GM19463 (cell line): Measurements from ENCODE around the gene PDE7B.
"Not testable (repeated sequence)": the region's sequence is repeated elsewhere in the genome, so short reads cannot be mapped to it uniquely, and the experiment has no call there.

ENCODE experiments used
- ATAC-seq: cut with Tn5 transposase; IDR thresholded peaks from one replicate; pipeline ENCODE4 v1.9.1; 2021; ENCODE audit warnings: mild to moderate bottlenecking, moderate library complexity; ENCODE audit not compliant: unreplicated experiment

The PDE7B gene

DNA sequence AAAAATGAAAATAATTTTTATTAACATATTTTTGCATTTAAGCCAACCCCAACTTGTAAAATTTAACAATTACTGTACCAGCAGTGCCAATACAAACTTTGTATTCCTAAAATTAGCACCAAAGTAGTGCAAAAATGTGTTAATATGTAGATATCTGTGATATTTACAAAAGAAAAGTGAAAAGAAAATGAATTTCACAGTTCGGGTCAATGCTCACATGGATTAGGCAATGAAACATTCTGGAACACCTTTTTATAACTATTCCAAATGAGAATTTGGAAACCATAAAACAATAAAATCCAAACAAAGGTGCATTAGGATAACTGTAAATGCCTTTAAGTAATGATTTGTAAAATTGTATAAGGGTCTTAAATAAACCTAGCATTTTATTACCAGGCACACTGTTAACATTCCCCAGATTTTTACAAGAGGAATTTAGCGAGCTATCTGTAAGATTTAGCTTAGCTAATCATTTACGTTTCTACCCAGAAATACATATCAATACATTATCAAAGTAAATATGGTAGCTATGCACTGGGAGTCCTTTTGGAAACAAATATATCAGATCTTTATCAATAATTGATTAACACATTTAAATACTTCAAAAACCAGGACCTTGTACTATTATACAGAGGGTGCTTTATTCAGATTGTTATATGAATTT, 286.4 kb downstream of the PDE7B start:
- ATAC-seq = no peak

DNA sequence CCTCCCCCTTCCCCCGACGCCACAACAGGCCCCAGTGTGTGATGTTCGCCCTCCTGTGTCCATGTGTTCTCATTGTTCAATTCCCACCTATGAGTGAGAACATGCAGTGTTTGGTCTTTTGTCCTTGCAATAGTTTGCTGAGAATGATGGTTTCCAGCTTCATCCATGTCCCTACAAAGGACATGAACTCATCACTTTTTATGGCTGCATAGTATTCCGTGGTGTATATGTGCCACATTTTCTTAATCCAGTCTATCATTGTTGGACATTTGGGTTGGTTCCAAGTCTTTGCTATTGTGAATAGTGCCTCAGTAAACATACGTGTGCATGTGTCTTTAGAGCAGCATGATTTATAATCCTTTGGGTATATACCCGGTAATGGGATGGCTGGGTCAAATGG, 287.6 kb downstream of the PDE7B start:
- not testable (repeated sequence) for ATAC-seq

DNA sequence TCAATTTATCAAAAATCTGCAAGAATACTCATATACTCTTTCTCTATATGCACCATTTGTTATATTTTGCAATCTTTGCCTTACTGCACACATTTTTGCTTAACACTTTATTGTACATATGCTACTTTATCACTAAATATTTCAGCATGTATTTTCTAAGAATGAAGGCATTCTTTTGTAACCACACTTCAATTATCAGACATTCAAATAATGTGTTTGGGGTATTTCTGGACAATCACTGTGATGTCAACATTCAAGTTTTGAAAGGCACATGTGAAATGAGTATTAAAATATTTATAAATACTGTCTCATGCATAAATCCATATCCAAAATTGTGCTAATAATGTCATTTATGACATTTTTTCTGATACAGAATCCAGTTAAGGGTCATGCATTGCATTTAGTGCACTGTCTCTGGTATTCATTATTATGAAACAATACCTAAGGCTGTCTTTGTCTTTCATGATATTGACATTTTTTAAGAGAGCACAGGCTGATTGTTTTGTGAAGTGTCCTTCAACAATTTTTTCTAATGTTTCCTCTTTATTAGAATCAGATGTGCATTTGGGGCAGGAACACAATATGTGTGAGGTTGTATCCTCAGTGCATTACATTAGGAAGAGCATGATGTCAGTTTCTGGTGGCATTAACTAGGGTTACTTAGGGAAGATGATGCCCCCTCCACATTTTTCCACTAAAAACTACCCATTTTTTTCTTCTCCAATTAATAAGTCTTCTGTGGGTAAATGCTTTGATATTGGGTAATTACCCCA, 292.9 kb downstream of the PDE7B start:
- ATAC-seq = no peak

DNA sequence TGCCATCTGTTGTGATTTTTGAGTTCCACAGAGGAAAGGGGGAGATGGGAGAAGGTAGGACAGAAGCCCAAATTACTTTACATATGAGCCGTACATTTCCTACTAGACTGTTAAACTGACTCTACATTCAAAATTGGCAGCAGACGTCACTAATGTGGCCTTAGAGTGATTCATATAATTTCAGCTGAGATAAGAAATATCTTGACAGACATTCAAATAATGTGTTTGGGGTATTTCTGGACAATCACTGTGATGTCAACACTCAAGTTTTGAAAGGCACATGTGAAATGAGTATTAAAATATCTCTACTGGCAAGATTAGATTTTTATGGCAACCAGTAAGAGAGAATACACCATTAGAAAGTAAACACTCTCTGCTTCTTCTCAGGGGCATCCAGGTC, 294.6 kb downstream of the PDE7B start:
- no peak for ATAC-seq

DNA sequence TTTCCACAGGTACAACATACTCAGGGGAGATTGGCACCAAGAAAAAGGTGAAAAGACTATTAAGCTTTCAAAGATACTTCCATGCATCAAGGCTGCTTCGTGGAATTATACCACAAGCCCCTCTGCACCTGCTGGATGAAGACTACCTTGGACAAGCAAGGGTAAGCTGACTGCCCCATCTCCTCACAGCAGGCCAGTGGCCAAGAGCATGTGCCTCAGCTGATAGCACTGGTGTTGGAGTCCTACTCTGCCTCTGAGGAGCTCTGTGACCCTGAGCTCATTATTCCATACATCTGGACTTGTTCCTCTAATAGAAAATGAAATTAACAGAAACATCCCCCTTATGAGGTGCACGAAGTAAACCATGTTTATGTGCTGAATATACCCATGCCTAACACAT, 295.8 kb downstream of the PDE7B start:
- no peak for ATAC-seq

DNA sequence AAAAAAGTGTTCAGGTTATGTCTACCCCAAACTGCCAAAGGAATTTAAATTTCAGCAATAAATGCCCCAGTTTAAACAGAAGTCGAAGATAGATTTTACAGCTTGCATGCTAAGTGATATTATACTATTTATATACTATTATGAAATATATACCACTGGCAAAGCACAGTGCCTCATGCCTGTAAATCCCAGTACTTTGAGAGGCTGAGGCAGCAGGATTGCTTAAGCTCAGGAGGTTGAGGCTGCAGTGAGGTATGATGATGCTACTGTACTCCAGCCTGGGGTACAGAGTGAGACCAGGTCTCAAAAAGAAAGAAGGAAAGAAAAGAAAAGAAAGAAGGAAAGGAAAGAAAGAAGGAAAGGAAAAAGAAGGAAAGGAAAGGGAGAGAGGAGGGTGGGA, 296.6 kb downstream of the PDE7B start:
- no peak for ATAC-seq

DNA sequence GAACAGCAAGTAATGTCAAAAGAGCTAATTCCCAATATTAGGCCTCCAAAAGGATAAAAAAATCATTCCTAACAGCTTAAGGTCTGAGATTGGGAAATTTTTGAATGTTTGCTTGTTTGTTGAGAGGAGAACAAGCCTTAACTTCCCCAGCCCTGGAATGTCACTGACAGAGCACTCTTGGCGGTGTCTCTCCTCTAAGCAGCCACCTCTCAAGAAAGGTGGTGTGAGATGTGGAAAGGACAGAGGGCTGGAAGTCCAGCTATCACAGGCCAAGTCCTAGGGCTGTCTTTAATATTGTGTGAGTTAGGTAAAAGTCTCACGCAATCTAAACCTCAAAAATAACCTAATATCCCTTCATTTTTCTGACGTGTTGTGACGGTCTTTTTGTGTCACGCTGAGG, 297.0 kb downstream of the PDE7B start:
- no peak for ATAC-seq

DNA sequence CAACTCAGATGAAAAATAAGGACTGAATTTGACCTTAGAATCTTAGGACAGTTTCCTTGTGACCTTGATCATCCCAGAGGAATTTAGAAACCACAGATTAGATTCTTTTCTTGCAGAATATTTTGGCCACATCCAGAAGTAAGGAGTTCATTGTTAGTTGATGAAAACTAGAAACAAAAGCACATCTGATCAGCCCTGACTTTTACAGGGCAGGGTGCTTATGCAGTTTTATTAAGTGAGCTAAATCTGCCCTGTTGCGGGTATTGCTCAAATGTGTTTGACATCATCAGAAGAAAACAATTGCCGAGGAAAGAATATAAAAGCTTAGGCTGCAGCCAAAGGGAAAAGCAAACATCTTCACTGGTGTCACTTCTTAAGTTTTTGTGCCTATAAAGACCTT, 297.8 kb downstream of the PDE7B start:
- ATAC-seq = no peak

DNA sequence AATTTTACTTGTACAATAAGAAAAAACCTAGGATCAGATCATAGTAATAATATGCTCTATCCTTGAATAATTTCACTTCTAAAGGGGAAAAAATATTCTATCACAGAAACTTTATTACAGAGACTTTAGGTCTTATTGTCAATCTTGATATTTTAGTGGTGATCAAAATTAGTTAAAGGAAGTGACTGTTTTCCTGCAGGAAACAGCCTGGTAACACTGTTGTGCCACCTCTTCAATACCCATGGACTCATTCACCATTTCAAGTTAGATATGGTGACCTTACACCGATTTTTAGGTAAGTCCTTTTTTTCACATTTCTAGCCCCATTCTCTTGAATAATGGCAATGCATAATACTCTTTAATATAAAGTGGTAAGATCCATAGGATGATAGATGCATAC, 299.5 kb downstream of the PDE7B start:
- ATAC-seq = no peak

DNA sequence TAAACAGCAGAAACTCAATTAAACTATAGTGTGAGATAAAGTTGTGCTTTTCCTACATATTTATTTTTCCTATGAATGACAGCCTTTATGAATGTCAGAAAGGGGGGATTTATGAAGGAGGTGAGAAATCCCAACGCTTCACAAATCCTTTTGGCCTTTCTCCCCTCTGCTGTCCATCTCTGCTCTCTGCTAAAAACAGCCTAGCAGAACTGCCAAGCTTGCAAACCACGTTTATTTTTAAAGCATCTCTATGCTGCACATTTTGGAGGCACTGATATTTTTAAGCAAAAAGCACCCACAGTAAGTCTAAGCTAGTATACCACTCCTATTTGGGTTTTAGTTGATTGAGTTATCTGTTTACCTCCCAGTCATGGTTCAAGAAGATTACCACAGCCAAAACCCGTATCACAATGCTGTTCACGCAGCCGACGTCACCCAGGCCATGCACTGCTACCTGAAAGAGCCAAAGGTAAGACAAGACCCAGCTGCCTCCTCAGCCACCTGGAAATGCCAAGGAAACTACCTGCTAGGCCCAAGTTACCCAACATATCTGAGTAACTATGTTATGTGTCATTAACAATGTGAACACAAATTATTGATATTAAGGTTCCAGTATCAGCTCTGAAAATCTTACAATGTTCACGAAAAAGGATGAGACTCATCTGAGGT, 302.3 kb downstream of the PDE7B start:
- no peak for ATAC-seq

DNA sequence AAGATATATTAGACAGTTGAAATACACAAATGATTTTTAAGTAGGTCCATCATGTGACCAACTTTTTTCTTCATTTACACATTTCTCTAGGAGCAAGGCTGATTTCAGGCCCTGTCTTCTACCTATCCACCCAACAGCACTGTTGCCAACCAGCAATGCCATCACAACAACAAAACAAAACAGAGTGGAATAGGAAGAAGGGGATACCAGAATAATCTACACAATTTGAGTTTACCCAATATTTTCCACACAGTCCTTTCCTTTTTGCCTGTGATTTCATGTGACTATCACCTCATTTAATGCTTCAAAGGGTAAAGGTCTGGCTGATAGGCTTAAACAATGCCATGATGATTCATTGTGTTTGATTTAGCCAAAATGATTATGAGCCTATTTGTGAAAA, 303.7 kb downstream of the PDE7B start:
- no peak for ATAC-seq

DNA sequence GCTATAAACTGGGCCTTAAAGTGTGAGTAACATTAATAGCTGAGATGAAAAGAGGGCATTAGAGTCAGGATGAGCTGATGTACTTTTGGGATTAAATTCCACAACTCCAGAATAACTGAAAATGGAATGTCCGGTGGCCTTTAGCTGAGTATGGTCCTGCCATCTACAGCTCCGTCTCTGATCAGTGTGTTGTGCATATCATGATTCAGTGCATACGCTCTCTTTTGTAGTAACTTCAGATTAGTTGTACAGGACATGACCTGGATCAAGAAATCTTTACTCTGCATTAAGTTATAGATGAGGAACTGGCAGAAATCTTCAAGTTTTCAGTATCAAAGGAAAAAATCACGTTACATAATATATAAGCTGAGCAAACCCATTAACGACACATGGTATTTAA, 306.2 kb downstream of the PDE7B start:
- no peak for ATAC-seq

DNA sequence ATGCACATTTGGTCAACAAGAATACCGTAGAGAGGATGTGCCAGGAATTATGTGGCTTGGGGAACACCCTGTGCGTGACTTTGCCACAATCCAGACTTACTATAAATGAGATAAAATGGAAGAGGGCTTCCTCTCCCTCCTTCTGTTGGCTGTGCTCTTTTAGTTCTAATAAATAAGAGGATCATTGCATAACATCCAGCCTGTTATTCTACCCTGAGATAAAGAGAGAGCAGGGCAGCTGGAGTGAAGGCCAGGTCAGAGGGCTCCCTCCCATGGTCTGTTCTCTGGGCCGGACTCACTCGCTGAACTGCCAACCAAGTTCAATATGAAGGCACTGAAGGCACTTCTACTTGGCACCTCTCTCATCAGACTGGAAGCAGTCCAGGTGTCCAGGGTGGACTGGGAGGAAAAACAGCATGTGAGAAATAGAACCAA, 306.9 kb downstream of the PDE7B start:
- no peak for ATAC-seq

DNA sequence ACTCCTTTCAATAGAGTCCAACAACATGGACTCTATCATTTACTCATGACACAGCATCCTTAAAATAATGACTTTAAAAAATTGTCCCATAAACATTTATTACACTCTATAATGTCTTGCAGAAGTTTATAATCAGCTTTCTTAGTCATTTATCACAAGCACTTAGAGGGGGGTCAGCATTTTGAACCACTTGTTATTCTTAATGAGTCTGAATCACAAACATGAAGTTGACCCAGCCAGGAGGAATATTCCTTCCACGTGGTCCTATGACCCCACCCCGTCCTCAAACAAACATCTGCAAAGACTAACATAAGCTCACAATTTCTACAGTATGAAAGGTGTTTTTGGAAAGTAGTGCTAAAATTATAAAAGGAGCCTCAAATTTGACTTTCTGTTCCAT, 307.5 kb downstream of the PDE7B start:
- no peak for ATAC-seq

DNA sequence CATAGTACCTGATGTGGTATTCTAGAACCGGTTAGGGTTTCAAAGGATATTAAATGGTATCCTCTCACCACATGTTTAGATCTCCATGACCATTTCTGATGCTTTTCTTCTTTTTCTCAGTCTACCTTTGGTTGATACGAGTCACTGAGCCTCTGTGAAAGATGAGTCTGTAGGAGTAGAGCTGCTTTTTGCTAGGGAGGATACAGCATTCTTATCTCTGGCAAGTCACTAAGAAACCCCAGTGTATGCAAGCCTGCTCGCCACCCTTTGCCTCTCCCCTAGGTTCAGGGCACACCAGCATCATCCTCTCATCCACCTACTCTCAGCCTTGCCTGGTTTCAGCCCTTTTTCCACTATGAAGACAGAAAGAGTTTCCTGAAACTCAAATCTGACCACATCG, 308.7 kb downstream of the PDE7B start:
- ATAC-seq = no peak

DNA sequence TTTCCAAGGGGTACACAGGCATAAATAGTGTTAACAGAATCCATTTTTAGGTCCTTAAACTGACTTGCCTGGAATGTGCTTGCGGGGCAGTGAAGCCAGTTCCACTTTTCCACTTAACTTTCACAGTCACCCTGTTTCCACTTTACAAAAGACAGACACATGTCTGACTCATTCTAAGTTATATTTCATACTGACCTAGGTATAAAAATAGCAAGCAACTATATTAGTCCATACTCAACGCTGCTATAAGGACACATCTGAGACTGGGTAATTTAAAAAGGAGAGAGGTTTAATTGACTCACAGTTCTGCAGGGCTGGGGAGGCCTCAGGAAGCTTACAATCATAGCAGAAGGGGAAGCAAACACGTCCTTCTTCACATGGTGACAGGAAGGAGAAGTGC, 310.4 kb downstream of the PDE7B start:
- ATAC-seq = no peak

DNA sequence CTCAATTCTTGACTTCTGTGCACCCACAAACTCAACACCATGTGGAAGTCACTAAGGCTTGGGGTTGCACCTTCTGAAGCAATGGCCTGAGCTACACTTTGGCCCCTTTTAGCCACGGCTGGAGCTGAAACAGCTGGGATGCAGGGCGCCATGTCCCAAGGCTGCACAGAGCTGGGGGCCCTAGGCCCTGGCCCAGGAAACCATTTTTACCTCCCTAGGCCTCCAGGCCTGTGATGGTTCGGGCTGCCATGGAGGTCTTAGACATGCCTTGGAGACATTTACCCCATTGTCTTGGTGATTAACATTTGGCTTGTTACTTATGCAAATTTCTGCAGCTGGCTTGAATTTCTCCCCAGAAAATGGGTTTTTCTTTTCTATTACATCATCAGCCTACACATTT, 311.8 kb downstream of the PDE7B start:
- ATAC-seq = no peak

DNA sequence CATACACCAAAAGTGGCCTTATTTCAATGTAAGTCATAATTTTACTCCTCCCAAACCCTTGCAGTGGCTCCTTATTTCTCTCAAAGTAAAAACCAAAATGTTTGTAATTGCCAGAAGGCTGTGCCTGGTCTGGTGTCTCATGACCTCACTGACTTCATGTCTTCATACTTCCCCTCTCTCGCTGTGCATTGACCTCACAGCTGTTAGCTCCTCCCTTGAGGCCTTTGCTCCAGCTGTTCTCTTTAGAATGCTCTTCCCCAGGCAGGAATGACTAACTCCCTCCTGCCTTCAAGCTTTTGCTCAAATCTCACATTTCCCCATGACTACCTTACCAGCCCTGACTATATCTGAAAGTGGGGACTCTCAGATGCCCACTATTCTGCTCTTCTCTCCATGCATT, 315.3 kb downstream of the PDE7B start:
- no peak for ATAC-seq

DNA sequence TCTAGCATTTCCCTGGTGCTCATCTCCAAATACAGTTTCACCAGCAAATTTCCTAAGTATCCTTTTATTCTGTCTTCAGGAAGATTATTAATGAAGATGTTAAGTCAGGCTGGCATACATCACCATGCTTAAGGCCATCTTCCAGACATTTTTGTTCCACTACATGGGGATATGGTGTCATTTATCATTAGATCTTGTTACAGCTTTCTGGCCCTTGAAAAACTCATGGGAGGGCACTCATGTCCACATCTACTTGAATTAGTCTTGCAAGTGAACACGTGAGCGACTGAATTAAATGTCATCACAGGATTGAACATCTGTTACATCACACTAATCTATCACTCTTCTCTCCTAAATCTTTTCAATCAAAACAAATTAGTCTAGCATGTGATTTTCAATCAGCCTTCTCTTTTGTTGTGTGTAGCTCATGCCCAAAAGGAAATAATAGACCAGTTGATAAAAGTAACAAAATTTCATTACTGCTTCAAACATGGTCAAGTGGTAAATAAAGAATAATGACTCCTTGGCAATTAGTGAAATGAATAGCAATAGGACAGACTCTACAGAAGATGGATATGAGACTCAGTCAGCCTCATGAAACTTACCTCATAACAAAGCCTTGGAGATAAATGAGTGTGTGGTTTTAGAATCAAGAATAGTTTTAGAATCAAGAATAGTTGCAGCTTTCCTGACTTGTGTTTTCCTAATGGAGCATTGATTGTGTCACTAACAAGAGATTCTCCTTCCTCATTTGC, 318.1 kb downstream of the PDE7B start:
- ATAC-seq = no peak

DNA sequence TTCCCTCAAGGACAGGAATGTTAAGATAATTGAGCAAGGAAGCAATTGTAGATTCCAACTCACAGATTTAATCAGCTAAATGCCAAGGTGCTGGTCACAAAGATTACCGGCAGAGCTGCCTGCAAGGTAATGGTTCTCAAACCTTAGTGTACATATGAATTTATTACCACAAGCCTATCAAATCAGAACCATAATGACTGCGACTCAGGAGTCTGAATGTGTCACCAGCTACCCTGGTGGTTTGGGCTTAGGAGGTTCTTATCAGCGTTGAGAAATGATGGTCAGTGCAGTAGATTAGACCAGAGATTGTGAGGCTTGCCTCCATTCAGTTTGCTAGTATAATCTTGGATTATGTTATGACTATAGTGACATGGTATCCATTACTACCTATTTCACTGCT, 319.7 kb downstream of the PDE7B start:
- ATAC-seq = no peak
